ENCODE measurements around the gene BST1. TPM values are rescaled to one million over a fixed set of nuclear protein-coding genes. Genes with fewer than 3 reads are reported as not detected.

The BST1 gene
- total and polyA plus RNA-seq, 2 donors (not counting 1 experiment from before 2014, with no cell fraction given): 15.7 to 48.8 TPM

- DNase-seq (ENCODE audit: low read depth in 2 of 2): peak; percentile 74 to 100
- Histone ChIP-seq H3K4me3 (replicated peaks in 1 of 4; ENCODE audit: control extremely low read depth in 1 of 4, insufficient read depth in 1 of 4, low read depth in 3 of 4, low read length in 4 of 4) (no peak overlapping the region), H3K9me3 (ENCODE audit: control insufficient read depth, insufficient read depth, low read depth, low read length) (no peaks in the 10 kb centered on the region), H3K4me1 (ENCODE audit: control insufficient read depth, extremely low read depth, insufficient read depth, low read length) (peaks cover 22% of the 10 kb centered on the region), H4K20me1 (ENCODE audit: control insufficient read depth, extremely low read depth, insufficient read depth, low read length) (no peaks in the 10 kb centered on the region), H3K9ac (ENCODE audit: insufficient read depth, low read length) (no peak overlapping the region), H2AFZ (ENCODE audit: low read length) (no peak overlapping the region), H3K79me2 (ENCODE audit: control insufficient read depth, insufficient read depth, low read length) (no peaks in the 10 kb centered on the region), H3K36me3 (ENCODE audit: control insufficient read depth, insufficient read depth, low read length) (no peaks in the 10 kb centered on the region), H3K27ac (ENCODE audit: insufficient read depth, low read length) (peak overlapping the region; percentile 56), H3K27me3 (ENCODE audit: control insufficient read depth, insufficient read depth, low read length) (no peaks in the 10 kb centered on the region), H3K4me2 (ENCODE audit: extremely low read depth, insufficient read depth, low read length) (no peak overlapping the region)
- TF ChIP-seq EZH2 (IDR thresholded peaks at IDR 0.05; ENCODE audit: low read length, missing control alignments) (no peak), CTCF (conservative IDR thresholded peaks at IDR 0.05 in 1 of 2, IDR thresholded peaks at IDR 0.05 in 1 of 2; ENCODE audit: low read depth in 1 of 2, low read length in 2 of 2) (no peak)
Measured at GRCh38 chr4:15695240-15695699, 7.6 kb upstream of the BST1 start.

GRCh38 chr4:15695729-15696128 lies 7.1 kb upstream of the BST1 start:
- Histone ChIP-seq H2AFZ (ENCODE audit: low read length) (no peak overlapping the region), H3K27me3 (ENCODE audit: control insufficient read depth, insufficient read depth, low read length) (no peaks in the 10 kb centered on the region), H3K79me2 (ENCODE audit: control insufficient read depth, insufficient read depth, low read length) (no peaks in the 10 kb centered on the region), H3K36me3 (ENCODE audit: control insufficient read depth, insufficient read depth, low read length) (no peaks in the 10 kb centered on the region), H3K4me2 (ENCODE audit: extremely low read depth, insufficient read depth, low read length) (no peak overlapping the region), H3K27ac (ENCODE audit: insufficient read depth, low read length) (peak overlapping the region; percentile 56), H3K4me3 (replicated peaks in 1 of 4; ENCODE audit: control extremely low read depth in 1 of 4, insufficient read depth in 1 of 4, low read depth in 3 of 4, low read length in 4 of 4) (no peak overlapping the region), H3K4me1 (ENCODE audit: control insufficient read depth, extremely low read depth, insufficient read depth, low read length) (peaks cover 19% of the 10 kb centered on the region), H3K9ac (ENCODE audit: insufficient read depth, low read length) (no peak overlapping the region), H3K9me3 (ENCODE audit: control insufficient read depth, insufficient read depth, low read depth, low read length) (no peaks in the 10 kb centered on the region), H4K20me1 (ENCODE audit: control insufficient read depth, extremely low read depth, insufficient read depth, low read length) (no peaks in the 10 kb centered on the region)
- no peak for TF ChIP-seq CTCF (conservative IDR thresholded peaks at IDR 0.05 in 1 of 2, IDR thresholded peaks at IDR 0.05 in 1 of 2; ENCODE audit: low read depth in 1 of 2, low read length in 2 of 2)
- no peak for TF ChIP-seq EZH2 (IDR thresholded peaks at IDR 0.05; ENCODE audit: low read length, missing control alignments)
- DNase-seq (ENCODE audit: low read depth in 2 of 2): peak in 1 of 2 donors; percentile 56

- no peak overlapping the region for H3K4me2 ChIP-seq (ENCODE audit: extremely low read depth, insufficient read depth, low read length)
- DNase-seq (ENCODE audit: low read depth in 2 of 2): no peak
- no peaks in the 10 kb centered on the region for H3K79me2 ChIP-seq (ENCODE audit: control insufficient read depth, insufficient read depth, low read length)
- no peak overlapping the region for H3K27ac ChIP-seq (ENCODE audit: insufficient read depth, low read length)
- H3K9me3 ChIP-seq (ENCODE audit: control insufficient read depth, insufficient read depth, low read depth, low read length): no peaks in the 10 kb centered on the region
- H3K4me1 ChIP-seq (ENCODE audit: control insufficient read depth, extremely low read depth, insufficient read depth, low read length): peaks cover 11% of the 10 kb centered on the region
- no peaks in the 10 kb centered on the region for H4K20me1 ChIP-seq (ENCODE audit: control insufficient read depth, extremely low read depth, insufficient read depth, low read length)
- H2AFZ ChIP-seq (ENCODE audit: low read length): no peak overlapping the region
- no peaks in the 10 kb centered on the region for H3K36me3 ChIP-seq (ENCODE audit: control insufficient read depth, insufficient read depth, low read length)
- no peaks in the 10 kb centered on the region for H3K27me3 ChIP-seq (ENCODE audit: control insufficient read depth, insufficient read depth, low read length)
- TF ChIP-seq EZH2 (IDR thresholded peaks at IDR 0.05; ENCODE audit: low read length, missing control alignments) (no peak), CTCF (conservative IDR thresholded peaks at IDR 0.05 in 1 of 2, IDR thresholded peaks at IDR 0.05 in 1 of 2; ENCODE audit: low read depth in 1 of 2, low read length in 2 of 2) (no peak)
- H3K4me3 ChIP-seq (replicated peaks in 1 of 4; ENCODE audit: control extremely low read depth in 1 of 4, insufficient read depth in 1 of 4, low read depth in 3 of 4, low read length in 4 of 4): no peak overlapping the region
- H3K9ac ChIP-seq (ENCODE audit: insufficient read depth, low read length): no peak overlapping the region
Measured at GRCh38 chr4:15696866-15697265, 6.0 kb upstream of the BST1 start.
